Neural crest cell (in vitro differentiated cells): ENCODE measurements around the gene ACAP3. TPM values are rescaled to one million over a fixed set of nuclear protein-coding genes. Genes with fewer than 3 reads are reported as not detected.
A peak's percentile ranks its signal among the peaks of the same experiment; 100 is the strongest.

Source experiments
- DNase-seq: peaks from one replicate; pipeline ENCODE4 v3.0.0; 2021; ENCODE audit warnings: low read depth, mixed read lengths, low spot score
- H3K27ac Mint-ChIP-seq: one replicate; pipeline ENCODE4 v1.8.0; 2021; ENCODE audit warnings: mild to moderate bottlenecking, mixed read lengths; ENCODE audit not compliant: unreplicated experiment
- H3K27me3 Mint-ChIP-seq: 2 replicates; pipeline ENCODE4 v1.8.0; 2021; ENCODE audit warnings: low read depth, mild to moderate bottlenecking, mixed read lengths
- H3K36me3 Mint-ChIP-seq: 2 replicates; pipeline ENCODE4 v1.8.0; 2021; ENCODE audit warnings: low read depth, mild to moderate bottlenecking, mixed read lengths
- H3K4me1 Mint-ChIP-seq: 2 replicates; pipeline ENCODE4 v1.8.0; 2021; ENCODE audit warnings: mixed read lengths
- H3K4me3 Mint-ChIP-seq: one replicate; pipeline ENCODE4 v1.8.0; 2021; ENCODE audit warnings: mild to moderate bottlenecking, mixed read lengths
- H3K9me3 Mint-ChIP-seq: 2 replicates; pipeline ENCODE4 v1.8.0; 2021; ENCODE audit warnings: mixed read lengths
- total RNA-seq: library from RNA; stranded (reverse); gene quantifications from 2 replicates; pipeline ENCODE4 v1.2.1, GENCODE V29; 2021
- TF ChIP-seq, protein P1 (sequence below): fragments of 200-600 bp; sonication (generic); conservative IDR thresholded peaks from 2 replicates; pipeline ENCODE4 v1.5.0; 2021; ENCODE audit warnings: antibody characterized with exemption, mild to moderate bottlenecking

Gene ACAP3
- total RNA-seq, 1 donor from 2014 or later = 124 TPM

DNA sequence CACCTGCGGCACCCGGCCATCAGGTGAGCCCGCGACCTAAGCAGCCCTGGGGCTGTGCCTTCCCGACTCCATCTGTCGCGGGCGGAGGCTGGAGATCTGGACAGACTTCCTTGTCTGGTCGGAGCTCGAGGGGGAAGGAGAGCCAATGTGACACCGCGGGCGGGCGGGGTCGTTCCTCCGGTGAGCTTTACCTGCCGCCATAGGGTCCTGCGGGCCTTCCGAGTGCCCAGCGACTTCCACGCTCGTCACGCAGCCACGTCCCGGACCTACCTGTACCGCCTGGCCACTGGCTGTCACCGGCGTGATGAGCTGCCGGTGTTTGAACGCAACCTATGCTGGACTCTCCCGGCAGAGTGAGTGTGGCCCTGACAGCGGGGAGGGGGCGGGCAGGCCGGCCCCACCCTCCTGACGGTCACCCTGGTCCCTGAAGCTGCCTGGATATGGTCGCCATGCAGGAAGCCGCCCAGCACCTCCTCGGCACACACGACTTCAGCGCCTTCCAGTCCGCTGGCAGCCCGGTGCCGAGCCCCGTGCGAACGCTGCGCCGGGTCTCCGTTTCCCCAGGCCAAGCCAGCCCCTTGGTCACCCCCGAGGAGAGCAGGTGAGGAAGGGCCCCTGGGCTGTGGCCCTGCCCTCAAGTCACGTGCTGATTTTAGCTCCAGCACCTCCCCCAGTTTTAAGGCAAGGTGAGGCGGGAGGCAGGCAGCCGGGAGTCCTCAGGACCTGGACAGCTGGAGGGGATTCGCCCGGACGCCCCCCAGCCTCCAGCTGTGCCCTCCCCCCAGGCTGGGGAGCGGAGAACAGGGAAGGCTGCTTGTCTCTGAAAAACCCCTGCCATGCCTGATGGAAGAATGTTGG lies 1.8 kb upstream of the ACAP3 start:
- H3K27me3 Mint-ChIP-seq = no peaks in the 10 kb centered on the region
- no peaks in the 10 kb centered on the region for H3K36me3 Mint-ChIP-seq
- H3K4me3 Mint-ChIP-seq = peak overlapping the region; percentile 85
- H3K27ac Mint-ChIP-seq = peak overlapping the region; percentile 12
- TF ChIP-seq, protein P1, sequence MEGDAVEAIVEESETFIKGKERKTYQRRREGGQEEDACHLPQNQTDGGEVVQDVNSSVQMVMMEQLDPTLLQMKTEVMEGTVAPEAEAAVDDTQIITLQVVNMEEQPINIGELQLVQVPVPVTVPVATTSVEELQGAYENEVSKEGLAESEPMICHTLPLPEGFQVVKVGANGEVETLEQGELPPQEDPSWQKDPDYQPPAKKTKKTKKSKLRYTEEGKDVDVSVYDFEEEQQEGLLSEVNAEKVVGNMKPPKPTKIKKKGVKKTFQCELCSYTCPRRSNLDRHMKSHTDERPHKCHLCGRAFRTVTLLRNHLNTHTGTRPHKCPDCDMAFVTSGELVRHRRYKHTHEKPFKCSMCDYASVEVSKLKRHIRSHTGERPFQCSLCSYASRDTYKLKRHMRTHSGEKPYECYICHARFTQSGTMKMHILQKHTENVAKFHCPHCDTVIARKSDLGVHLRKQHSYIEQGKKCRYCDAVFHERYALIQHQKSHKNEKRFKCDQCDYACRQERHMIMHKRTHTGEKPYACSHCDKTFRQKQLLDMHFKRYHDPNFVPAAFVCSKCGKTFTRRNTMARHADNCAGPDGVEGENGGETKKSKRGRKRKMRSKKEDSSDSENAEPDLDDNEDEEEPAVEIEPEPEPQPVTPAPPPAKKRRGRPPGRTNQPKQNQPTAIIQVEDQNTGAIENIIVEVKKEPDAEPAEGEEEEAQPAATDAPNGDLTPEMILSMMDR = no peak
- peaks cover 22% of the 10 kb centered on the region for H3K4me1 Mint-ChIP-seq
- H3K9me3 Mint-ChIP-seq = no peaks in the 10 kb centered on the region
- DNase-seq = no peak

DNA sequence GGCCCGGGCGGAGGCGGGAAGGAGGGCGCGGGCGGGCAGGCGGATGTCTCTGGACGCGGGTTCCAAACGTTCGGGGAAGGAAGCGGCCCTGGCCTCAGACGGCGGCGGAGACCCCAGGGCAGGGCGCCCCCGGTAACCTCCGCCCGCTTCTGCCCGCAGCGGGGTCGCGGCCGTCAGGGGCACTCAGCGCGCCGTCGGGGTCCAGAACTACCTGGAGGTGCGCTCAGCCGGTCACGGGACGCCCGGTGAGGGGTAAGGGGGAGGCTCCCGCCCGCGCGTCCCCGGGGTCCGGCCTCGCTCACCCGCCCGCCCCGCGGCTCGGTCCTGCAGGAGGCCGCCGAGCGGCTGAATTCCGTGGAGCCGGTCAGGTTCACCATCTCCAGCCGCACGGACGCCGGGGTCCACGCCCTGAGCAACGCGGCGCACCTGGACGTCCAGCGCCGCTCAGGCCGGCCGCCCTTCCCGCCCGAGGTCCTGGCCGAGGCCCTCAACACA lies 1.1 kb upstream of the ACAP3 start:
- no peaks in the 10 kb centered on the region for H3K36me3 Mint-ChIP-seq
- TF ChIP-seq, protein P1 = no peak
- no peaks in the 10 kb centered on the region for H3K27me3 Mint-ChIP-seq
- H3K9me3 Mint-ChIP-seq = no peaks in the 10 kb centered on the region
- H3K27ac Mint-ChIP-seq = peak overlapping the region; percentile 27
- DNase-seq = no peak
- H3K4me3 Mint-ChIP-seq = peak overlapping the region; percentile 88
- H3K4me1 Mint-ChIP-seq = peaks cover 24% of the 10 kb centered on the region

DNA sequence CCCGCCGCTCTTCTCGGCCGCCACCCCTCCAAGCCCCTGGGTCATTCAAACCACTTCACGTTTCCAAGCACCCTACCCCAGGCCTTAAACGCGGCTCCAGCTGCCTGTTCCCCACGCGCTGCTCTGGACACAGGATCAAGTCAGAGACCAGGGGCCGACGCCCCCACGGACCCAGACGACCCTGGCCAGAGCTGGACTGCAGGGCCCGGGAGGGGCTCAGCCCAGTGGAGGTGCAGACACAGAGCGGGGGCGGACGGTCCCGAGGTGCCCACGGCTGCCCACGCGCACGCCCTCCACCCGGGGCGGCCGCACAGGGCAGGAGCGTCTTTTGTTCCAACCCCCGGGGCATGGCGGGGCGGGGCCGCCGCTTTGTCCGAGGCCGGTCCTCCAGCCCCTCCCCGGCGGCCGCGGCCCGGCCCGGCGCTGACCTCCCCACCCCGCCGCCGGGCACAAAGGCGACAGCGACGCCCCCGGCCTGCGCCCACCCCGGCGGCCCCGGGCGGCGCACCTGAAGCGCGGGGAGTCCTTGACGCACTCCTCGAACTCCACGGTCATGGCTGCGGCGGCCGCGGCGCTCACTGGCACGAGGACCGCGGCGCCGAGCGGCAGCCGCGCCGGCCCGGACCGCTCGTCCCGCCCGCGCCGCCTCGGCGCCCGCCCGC lies 338 bp downstream of the ACAP3 start:
- Mint-ChIP-seq H3K4me1 (peaks cover 24% of the 10 kb centered on the region), H3K4me3 (peak overlapping the region; percentile 90), H3K27me3 (no peaks in the 10 kb centered on the region), H3K36me3 (no peaks in the 10 kb centered on the region), H3K27ac (peak overlapping the region; percentile 57), H3K9me3 (no peaks in the 10 kb centered on the region)
- peak; percentile 48 for DNase-seq
- TF ChIP-seq, protein P1 = no peak

DNA sequence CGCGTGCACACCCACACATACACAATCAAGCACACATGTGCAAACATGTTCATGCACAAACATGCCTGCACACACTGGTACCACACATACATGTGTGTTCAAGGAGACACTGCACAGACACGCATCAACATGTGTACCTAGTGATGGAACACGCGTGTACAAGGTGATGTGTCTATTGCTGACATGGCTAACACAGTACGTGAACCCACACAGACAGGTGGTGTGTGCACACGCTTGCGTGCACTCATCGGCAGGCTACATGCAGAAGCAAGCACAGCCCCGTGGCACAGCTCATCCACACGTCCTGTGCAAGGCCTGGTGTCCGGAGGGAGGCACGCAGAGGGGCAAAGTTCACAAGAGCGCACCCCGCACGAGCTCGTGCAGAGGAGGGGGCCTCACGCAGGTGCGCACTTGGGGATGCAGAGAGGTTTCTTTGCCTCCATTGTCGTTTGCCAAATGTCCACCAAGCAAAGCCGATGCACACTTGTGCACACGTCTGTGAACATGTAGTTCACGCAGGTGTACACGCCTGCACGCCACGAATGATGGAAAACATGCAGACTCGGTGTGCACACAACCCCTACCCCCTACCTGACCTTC lies 969 bp downstream of the ACAP3 start:
- Mint-ChIP-seq H3K27ac (peak overlapping the region; percentile 57), H3K27me3 (no peaks in the 10 kb centered on the region), H3K36me3 (no peaks in the 10 kb centered on the region), H3K4me3 (peak overlapping the region; percentile 90), H3K9me3 (no peaks in the 10 kb centered on the region), H3K4me1 (peaks cover 24% of the 10 kb centered on the region)
- TF ChIP-seq, protein P1 = no peak
- DNase-seq = no peak

DNA sequence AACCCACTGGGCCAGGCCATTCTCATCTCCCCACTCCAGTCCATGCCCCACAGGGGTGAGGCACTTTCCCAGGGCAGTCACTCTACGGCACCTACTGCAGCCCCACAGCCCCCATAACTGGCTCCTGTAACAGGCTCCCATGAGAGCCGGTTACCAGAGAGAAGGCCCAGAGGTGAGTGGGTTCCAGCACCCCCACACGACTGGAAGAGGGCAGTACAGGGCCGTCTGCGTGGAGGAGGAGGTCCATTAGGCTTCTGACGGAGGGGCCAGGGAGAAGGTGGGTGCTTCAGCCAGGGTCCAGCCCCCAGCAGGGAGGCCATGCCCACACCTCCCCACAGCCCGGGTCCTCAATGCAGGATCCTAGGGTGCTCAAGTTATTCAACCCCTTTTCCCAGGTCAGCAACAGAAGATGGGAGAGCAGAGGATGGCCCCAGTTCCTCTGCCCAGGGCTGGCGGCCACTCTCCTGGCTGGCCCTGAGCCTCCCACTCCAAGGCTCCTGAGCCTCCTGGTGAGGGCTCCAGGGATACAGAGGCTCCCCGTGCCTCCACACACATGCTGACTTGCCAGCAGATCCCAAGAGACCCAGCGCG lies 1.6 kb downstream of the ACAP3 start:
- no peak overlapping the region for H3K27ac Mint-ChIP-seq
- no peaks in the 10 kb centered on the region for H3K9me3 Mint-ChIP-seq
- DNase-seq = no peak
- peak overlapping the region; percentile 90 for H3K4me3 Mint-ChIP-seq
- TF ChIP-seq, protein P1 = no peak
- H3K36me3 Mint-ChIP-seq = no peaks in the 10 kb centered on the region
- no peaks in the 10 kb centered on the region for H3K27me3 Mint-ChIP-seq
- H3K4me1 Mint-ChIP-seq = peaks cover 24% of the 10 kb centered on the region
